ENCODE results near the gene B3GLCT. TPM values are rescaled to one million over a fixed set of nuclear protein-coding genes. Genes with fewer than 3 reads are reported as not detected.
A peak's percentile ranks its signal among the peaks of the same experiment; 100 is the strongest.
"Not testable (repeated sequence)": the region's sequence is repeated elsewhere in the genome, so short reads cannot be mapped to it uniquely, and the experiment has no call there.

Gene B3GLCT
- total RNA-seq, 1 experiment from 2014 or later = 8.2 TPM

- no peak for DNase-seq (ENCODE audit: low read depth)
Observed at GRCh38 chr13:31184451-31184850, 15.3 kb upstream of the B3GLCT start.

- no peak for DNase-seq (ENCODE audit: low read depth)
Observed at GRCh38 chr13:31184981-31185645, 14.7 kb upstream of the B3GLCT start.

GRCh38 chr13:31191748-31192147 lies 8.0 kb upstream of the B3GLCT start:
- no peak for DNase-seq (ENCODE audit: low read depth)

- DNase-seq (ENCODE audit: low read depth) = no peak
Observed at GRCh38 chr13:31192306-31192705, 7.5 kb upstream of the B3GLCT start.

GRCh38 chr13:31195616-31196015 lies 4.2 kb upstream of the B3GLCT start:
- DNase-seq (ENCODE audit: low read depth) = no peak

GRCh38 chr13:31196992-31197391 lies 2.8 kb upstream of the B3GLCT start:
- no peak for DNase-seq (ENCODE audit: low read depth)

- DNase-seq (ENCODE audit: low read depth) = no peak
Observed at GRCh38 chr13:31198519-31198918, 1.3 kb upstream of the B3GLCT start.

GRCh38 chr13:31199527-31199848 lies 287 bp upstream of the B3GLCT start:
- no peak for DNase-seq (ENCODE audit: low read depth)

- DNase-seq (ENCODE audit: low read depth) = peak; percentile 44
Observed at GRCh38 chr13:31200637-31200971, 829 bp downstream of the B3GLCT start.

- peak; percentile 53 for DNase-seq (ENCODE audit: low read depth)
Observed at GRCh38 chr13:31201341-31202031, 1.7 kb downstream of the B3GLCT start.

GRCh38 chr13:31204592-31204991 lies 4.8 kb downstream of the B3GLCT start:
- peak; percentile 51 for DNase-seq (ENCODE audit: low read depth)

- peak; percentile 27 for DNase-seq (ENCODE audit: low read depth)
Observed at GRCh38 chr13:31207661-31208552, 8.1 kb downstream of the B3GLCT start.

GRCh38 chr13:31208559-31209122 lies 8.9 kb downstream of the B3GLCT start:
- no peak for DNase-seq (ENCODE audit: low read depth)

GRCh38 chr13:31209172-31209840 lies 9.5 kb downstream of the B3GLCT start:
- DNase-seq (ENCODE audit: low read depth) = peak; percentile 66

GRCh38 chr13:31209841-31210210 lies 10.1 kb downstream of the B3GLCT start:
- no peak for DNase-seq (ENCODE audit: low read depth)

GRCh38 chr13:31213651-31214289 lies 14.0 kb downstream of the B3GLCT start:
- no peak for DNase-seq (ENCODE audit: low read depth)

- DNase-seq (ENCODE audit: low read depth) = no peak
Observed at GRCh38 chr13:31214435-31214834, 14.7 kb downstream of the B3GLCT start.

- DNase-seq (ENCODE audit: low read depth) = not testable (repeated sequence)
Observed at GRCh38 chr13:31216916-31217315, 17.1 kb downstream of the B3GLCT start.

- DNase-seq (ENCODE audit: low read depth) = no peak
Observed at GRCh38 chr13:31219909-31220598, 20.3 kb downstream of the B3GLCT start.

- no peak for DNase-seq (ENCODE audit: low read depth)
Observed at GRCh38 chr13:31221057-31221456, 21.3 kb downstream of the B3GLCT start.

- DNase-seq (ENCODE audit: low read depth) = no peak
Observed at GRCh38 chr13:31223215-31223614, 23.4 kb downstream of the B3GLCT start.

All from Daoy (cell line).